Coronary artery (tissue), 2 donors: ENCODE measurements around the gene TMED10.

Experiments
- DNase-seq: peaks from one replicate; pipeline ENCODE4 v3.0.0-alpha.2; 2017; ENCODE audit warnings: low spot score
- H3K27ac ChIP-seq, 2 donors: fragments of 200-600 bp; sonication (generic); one replicate each; pipeline ENCODE4 v1.5.1; 2016 to 2019
- H3K4me3 ChIP-seq: fragments of 200-600 bp; sonication (generic); 2 replicates; pipeline ENCODE4 v1.5.1; 2016; ENCODE audit warnings: mild to moderate bottlenecking, moderate library complexity
- TF ChIP-seq, protein P1 (sequence below): fragments of 200-600 bp; sonication (generic); IDR thresholded peaks from one replicate; pipeline ENCODE4 v1.5.1; 2019; ENCODE audit warnings: antibody characterized with exemption

The TMED10 gene

DNA sequence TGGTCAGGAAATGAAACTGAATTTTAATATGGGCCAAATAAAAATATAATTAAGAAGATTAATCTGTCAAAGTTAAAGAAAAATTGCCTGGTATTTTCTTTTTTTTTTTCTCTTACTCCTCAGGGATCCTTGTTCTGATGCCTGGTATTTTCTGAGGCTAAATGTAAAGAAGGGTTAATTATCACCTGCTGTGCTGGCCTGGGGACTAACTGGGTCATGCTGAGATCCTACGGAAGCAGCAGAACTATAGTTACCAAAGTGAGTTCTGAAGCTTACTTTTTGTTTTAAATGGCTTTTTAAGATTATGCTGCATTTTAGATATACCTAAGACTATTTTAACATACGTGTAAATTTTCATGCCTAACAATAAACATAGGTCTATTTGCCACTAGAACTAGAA, 83.7 kb downstream of the TMED10 start:
- H3K4me3 ChIP-seq = no peak overlapping the region
- no peak for DNase-seq
- H3K27ac ChIP-seq = no peak overlapping the region
- TF ChIP-seq, protein P1, sequence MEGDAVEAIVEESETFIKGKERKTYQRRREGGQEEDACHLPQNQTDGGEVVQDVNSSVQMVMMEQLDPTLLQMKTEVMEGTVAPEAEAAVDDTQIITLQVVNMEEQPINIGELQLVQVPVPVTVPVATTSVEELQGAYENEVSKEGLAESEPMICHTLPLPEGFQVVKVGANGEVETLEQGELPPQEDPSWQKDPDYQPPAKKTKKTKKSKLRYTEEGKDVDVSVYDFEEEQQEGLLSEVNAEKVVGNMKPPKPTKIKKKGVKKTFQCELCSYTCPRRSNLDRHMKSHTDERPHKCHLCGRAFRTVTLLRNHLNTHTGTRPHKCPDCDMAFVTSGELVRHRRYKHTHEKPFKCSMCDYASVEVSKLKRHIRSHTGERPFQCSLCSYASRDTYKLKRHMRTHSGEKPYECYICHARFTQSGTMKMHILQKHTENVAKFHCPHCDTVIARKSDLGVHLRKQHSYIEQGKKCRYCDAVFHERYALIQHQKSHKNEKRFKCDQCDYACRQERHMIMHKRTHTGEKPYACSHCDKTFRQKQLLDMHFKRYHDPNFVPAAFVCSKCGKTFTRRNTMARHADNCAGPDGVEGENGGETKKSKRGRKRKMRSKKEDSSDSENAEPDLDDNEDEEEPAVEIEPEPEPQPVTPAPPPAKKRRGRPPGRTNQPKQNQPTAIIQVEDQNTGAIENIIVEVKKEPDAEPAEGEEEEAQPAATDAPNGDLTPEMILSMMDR = no peak

DNA sequence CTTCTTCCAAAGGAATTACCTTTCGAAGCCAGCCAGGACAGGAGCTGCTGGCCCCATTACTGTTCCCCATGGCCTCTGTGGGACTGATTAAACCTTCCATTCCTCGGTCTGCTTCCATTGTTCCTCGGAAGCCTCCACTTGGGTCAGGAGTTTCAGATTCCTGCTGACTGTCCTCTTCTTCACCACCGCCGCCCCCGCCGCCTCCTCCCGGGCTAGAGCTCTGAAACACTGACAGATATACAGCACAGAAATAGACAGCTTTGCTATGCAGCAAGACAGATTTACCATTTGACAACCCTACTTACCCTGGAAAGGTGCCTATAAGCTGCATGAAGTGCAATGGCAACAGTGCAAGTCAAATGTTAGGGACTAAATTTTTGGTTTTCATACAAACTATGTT, 85.2 kb downstream of the TMED10 start:
- no peak overlapping the region for H3K4me3 ChIP-seq
- DNase-seq = no peak
- no peak overlapping the region for H3K27ac ChIP-seq
- TF ChIP-seq, protein P1 = no peak

DNA sequence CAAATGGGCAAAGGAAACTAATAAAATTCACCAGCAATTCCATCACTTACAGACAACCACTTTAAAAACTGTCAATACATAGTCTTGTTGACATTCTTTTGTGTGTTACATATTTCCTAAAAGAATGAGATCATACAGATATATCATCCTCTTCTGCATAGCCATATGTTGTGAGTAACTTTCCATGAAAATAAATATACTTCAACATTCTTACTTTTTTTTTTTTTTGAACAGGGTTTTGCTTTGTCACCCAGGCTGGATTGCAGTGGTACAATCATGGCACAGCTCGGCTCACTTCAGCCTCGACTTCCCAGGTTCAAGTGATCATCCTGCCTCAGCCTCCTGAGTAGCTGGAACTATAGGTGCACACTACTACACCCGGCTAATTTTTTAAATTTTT, 86.1 kb downstream of the TMED10 start:
- TF ChIP-seq, protein P1 = no peak
- no peak overlapping the region for H3K27ac ChIP-seq
- H3K4me3 ChIP-seq = no peak overlapping the region
- no peak for DNase-seq

DNA sequence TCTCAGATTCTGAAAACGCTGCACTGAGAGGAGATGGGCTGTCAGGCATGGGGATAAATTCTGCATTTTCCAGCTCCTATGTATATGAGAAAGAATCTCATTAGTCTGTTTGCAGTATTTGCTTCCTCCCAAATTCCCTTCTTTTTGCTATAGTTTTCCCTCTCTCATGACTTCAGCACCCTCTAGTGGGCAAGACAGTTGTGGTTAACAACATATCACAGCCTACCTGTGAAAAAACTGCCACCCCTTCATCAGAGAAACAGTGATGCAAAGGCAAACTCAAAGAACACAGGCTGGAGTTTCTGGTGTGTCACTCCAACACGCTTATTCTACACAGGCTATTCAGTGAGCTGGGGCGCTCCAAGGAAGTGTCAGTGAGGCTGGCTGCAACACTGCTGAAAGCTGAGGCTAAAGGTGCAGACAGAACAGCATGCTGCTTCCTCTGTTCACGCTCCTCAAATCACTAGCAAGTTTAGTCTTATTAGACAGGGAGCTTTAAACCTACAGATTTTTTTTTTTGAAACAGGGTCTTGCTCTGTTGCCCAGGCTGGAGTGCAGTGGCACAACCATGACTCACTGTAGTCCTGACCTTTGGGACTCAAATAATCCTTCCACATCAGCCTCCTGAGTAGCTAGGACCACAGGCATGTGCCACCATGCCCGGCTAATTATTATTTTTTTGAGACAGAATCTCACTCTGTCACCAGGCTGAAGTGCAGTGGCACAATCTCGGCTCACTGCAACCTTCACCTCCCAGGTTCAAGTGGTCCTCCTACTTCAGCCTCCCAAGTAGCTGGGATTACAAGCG, 87.6 kb downstream of the TMED10 start:
- DNase-seq = no peak
- H3K4me3 ChIP-seq = no peak overlapping the region
- TF ChIP-seq, protein P1 = peak; percentile 63
- no peak overlapping the region for H3K27ac ChIP-seq

DNA sequence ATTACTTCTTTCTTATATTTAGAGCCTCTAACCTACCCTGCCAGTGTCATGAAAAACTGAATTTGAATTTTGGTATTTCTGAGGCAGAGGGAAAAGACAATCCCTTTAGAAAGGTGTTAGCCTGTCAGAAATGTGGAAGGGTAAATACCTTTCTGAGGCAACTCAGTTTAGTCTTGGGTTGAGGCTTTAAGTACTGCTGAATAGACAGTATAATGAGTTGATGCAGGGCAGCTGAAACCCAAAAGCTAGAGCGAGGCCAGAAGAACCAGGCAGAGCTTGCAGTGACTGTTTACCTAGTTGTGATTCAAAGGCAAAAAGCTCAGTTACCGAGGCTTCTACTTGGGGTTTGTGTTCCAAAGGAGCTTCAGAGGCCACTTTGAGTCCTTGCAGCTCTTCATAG, 88.3 kb downstream of the TMED10 start:
- Histone ChIP-seq H3K27ac (no peak overlapping the region), H3K4me3 (no peak overlapping the region)
- DNase-seq = no peak
- TF ChIP-seq, protein P1 = no peak

DNA sequence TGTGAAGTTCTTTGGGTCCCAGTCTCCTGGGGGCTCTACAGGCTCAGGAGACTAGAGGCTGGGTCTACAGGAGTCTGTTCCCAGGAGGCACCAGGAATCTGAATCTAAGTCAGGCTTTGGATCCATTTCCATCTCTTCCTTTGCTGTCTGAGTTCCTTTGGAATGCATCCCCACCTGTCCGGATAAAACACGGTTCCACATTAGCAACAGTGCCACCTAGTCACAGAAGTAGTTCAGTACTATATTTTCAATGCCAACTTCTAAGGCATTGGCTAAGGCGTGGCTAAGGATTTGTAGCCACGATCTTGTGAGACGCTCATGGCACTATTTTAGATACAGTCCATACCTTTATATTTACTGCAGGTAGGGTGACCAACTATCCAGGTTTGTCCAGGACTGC, 91.9 kb downstream of the TMED10 start:
- H3K4me3 ChIP-seq = no peak overlapping the region
- DNase-seq = no peak
- no peak overlapping the region for H3K27ac ChIP-seq
- TF ChIP-seq, protein P1 = no peak

DNA sequence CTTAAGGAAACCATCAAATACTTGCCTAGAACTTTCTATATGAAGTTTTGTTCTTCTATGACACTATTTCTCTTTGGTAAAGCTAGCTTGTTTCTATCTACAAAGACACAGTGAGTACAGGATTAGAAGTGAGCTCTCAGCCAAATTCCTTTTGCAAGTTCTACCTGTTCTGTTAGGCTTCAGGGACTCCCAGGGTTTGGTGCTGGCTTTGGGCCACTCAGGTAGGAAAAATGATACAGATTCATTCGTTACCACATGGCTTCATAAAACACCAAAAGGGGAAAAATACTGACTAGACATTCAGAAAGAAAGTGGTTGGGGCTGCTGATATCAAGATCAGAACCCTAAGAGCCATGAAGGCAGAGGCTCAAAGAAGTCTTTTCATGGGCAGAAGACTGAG, 93.1 kb downstream of the TMED10 start:
- Histone ChIP-seq H3K27ac (no peak overlapping the region), H3K4me3 (no peak overlapping the region)
- TF ChIP-seq, protein P1 = no peak
- no peak for DNase-seq
